HG03460 (cell line): ENCODE data around the gene NTSR1.

Experiments
- ATAC-seq: cut with Tn5 transposase; IDR thresholded peaks from one replicate; pipeline ENCODE4 v1.9.1; 2021; ENCODE audit not compliant: unreplicated experiment

Gene NTSR1

DNA sequence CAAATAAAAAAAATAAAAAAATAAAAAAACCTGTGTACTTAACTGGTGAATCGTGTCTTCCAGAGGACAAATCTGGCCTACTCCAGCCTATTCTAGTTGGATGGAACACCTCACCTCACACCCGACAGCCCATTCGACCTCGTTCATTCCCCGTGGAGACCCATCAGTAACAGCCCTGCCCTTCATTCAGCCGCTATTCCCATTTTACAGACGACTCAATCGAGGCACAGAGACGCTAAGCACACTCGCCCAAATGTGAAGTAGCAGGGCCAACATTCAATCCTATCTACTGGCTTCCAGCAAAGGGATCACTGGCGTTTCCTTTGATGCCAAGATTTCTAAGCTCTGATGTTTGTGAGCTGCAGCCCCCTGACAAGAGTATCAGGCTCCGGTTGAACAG is 1.8 kb upstream of the NTSR1 start:
- ATAC-seq, result no peak

DNA sequence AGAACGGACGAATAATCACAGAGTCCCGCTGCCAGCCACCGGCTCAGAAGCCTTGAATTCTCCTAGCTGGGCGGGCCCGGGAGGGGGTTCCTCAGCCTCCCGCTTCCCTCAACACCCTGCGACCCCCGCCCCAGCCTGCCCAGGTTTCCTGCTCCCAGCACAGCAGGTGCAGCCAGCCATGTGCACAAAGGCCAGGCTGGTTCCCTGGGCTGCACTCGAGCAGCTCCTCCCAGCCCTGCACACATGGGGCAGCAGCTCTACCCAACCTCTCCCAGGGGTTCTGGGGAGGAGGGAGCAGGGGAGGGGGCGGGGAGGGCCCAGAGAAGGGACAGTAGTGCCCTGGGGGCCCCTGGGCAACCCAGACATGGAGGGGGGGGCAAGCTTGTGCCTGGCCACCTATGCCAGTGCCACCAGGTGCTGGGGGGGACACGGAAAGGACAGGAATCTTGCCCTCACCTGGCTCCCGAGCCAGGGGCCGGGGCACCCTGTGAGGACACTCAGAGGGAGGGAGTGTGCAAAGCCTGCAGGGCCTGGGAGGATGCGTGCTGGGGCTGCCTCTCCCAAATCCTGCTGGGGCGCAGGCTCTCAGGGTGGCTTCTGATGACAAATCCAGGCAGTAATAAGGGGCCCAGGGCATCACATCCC is 1.2 kb upstream of the NTSR1 start:
- no peak for ATAC-seq

DNA sequence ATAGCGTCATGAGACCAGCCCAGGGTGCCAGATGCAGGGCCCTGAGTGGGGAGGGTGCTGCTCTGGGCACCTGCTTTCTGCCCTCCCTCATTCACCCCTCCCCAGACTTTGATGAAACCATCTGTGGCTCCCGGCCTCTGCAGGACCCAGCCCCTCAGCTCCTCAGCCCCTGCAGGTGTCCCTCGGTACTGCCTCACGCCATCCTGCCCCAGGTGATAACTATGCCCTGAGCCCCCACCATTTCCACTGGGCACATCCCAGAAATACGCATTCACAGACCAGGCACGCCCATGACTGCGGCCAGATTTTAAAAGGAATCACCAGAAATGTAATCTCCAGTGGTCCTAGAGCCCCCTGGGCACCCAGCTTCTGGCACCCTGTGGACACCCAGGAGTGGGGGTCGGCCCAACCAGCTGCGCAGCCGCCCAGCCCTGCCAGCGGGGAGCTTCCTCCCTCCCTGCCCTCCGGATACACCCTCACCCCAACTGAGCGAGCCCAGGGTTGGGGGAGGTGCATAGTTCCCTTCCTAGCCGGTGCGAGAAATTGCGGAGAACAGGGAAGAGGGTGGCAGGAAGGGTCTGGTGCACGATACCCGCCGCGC is 615 bp upstream of the NTSR1 start:
- no peak for ATAC-seq

DNA sequence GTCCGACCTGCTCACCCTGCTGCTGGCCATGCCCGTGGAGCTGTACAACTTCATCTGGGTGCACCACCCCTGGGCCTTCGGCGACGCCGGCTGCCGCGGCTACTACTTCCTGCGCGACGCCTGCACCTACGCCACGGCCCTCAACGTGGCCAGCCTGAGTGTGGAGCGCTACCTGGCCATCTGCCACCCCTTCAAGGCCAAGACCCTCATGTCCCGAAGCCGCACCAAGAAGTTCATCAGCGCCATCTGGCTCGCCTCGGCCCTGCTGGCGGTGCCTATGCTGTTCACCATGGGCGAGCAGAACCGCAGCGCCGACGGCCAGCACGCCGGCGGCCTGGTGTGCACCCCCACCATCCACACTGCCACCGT is 885 bp downstream of the NTSR1 start:
- no peak for ATAC-seq

DNA sequence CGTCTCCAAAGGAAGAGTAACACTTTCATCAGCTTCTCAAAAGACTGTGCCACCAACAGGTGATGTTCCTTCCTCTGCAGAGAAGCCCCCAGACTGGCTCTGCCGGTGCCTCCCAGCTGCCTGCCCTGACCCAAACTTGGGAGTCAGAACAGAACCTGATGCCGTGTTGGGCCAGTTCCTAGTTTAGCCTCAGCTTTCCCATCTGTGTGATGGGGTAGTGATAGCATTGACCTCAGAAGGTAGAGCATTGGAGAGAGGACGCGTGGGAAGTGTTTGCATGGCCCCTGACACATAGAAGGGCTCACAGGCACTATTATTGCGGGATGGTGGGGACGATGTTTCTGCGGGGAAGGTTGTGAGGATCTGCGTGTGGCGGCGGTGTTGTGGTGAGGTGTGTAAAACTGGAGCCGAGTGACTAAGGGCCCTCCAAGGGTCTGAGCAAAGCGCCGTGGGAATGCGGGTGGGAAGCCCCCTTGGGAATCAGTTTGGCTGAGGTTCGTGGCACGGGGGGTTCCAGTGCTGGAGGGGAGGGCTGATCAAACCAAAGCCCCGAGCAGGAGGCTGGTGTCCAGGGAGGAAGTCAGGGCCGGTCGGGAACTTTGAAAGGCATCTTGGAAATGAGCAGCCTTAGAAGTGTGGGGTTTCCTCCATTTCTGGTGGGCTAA is 1.7 kb downstream of the NTSR1 start:
- no peak for ATAC-seq

DNA sequence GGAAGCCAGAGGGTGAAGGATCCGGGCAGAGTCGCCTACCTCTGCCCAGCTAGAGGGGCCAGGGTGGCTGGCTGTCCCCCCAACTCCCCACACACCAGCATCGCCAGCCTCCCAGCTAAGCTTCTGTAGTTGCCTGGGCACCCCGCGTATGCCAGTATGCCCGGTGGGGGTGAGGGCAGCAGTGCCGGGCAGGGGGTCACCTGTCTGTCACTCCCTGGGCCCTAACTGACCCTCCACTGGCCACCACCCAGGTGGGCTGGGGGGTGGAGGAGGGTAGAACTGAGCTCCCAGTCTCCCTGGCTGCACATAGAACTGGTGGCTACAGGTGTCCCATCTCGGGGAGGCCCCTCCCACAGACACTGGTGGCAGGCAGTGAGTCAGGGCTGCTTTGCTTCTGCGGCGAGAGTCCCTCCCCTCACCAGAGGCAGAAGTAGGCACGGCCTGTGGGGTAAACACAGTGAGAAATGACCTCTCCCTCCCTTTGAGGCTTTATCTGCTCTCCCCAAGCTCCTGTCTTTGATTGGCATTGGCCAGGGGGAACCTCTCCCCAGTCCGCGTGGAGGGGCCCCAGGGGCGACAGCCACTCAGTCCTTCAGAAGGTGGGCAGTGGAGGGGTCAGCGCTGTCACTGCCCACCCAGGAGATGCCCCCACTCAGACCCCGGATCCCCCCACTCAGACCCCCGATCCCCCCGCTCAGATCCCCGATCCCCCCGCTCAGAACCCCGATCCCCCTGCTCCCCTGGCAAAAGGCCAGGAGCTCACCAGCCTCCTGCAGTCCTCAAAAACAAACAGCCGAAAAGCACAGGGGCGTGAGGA is 2.5 kb downstream of the NTSR1 start:
- no peak for ATAC-seq

DNA sequence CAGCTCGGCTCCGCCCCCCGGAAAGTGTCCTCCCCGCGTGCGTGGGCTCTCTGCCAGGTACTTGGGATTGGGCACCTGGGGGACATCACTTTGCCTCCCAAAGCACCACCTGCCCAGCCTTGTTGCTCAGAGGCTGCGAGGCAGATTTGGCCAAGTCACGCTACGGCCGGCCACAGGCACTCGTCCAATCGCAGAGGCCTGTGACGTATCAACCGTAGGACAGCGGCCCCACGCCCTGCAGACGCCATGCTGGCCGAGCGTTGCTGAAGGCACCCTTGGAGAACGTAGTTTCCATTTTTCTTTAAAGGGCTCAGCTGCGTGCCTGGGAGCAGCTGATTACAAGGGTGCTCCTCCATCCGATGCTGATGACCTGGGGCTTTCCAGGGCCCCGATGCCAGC is 3.1 kb downstream of the NTSR1 start:
- no peak for ATAC-seq

DNA sequence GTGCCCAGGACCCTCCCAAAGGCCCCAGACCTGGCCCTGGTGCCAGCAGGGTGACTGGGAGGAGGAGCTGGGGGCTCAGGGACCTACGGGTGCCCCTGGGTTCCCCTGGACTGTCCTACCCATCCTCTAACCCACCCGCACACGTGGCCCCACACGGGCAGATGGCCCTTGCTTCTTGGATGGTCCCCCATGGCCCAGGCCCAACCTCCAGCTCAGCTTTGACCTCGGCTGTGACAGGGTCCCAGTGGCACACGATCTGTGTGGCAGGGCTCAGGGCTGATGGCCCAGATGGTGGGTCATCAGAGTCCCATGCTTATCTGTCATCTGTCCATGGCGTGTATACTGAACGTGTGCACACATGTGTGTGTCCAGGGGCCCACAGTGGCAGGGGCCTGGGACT is 4.0 kb downstream of the NTSR1 start:
- ATAC-seq, result no peak

DNA sequence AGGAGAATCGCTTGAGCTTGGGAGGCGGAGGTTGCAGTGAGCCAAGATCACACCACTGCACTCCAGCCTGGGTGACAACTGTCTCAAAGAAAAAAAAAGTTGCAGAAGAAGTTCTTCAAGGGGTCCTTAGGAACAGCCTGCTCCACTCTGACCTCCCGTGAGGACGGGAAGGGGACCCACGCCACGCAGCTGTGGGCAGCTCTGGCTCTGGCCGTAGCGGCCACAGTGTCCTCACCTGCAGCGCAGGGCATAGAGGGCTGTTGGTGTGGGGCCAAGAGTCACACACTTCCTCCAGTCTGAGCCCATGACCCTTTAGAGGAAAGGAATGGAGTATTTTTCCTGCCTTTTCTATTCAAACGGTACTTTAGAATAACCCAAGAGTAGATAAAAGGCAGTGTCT is 5.4 kb downstream of the NTSR1 start:
- no peak for ATAC-seq

DNA sequence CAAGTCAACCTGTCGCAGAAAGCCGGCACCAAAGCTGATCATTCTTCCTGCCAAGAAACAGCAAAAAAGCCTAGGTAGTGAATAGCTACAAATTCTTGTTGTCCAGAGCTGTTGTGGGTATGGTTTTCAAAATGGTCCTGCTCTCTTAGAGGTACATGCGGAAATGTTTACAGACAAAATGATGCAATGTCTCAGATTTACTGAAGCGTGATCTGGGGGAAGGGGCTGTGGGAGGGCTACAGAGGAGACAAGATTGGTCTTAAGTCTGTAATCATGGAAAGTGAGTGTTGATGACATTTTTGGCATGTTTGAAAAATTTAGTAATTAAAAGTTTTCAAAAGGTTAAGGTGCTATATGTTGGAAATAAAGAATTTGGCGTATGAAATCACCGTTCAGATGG is 6.2 kb downstream of the NTSR1 start:
- no peak for ATAC-seq

DNA sequence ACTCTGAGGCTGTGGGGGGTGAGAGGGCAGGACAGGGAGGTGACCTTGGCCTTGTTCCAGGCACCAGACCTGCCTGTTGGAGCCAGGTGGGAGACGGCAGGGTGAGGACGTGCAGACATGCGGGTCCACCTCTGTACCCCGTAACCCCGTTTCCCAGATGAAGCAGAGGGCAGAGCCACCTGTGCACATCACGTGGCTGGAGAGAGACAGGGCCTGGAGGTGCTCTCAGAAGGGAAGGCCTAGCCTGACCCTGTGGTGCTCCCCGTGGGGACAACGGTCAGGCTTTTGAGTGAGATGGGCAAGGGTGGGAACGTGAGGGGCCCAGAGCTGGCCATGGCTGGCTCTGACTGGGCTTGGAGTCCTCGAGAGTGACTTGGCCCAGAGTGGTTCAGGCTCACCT is 6.6 kb downstream of the NTSR1 start:
- no peak for ATAC-seq

DNA sequence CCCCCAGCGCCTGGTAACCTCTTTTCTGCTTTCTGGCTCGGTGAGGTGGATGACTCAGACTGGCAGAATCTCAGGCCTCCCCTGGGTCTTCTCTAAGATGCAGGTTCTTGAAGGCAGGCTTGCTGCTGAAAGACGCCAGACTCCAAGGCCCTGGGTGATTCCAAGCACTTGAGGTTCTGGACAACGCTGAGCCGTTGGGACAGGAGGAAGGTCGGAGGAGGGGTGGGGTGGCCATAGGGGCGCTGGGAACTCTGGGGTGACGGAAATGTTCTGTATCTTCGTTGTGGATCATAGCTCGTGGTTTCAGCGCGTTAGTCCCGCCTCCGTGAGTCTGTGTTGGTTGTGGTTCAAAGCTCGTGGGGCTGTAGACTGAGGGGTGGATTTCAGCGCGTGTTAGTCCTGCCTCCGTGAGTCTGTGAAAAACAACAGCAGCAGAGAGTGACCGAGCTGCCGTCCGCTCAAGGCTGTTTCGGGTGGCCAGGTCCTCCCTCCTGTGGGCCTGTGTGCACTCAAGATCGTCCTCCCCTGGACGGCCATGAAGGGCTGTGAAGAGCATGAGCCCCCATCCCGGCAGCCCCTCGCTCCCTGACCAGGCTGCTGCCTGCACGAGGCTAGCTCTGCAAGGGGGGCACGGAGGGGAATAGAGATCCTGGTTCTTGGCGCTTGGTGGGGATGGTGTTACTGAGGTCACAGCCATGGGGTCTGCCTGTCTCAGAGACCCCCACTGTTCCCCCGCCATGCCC is 7.7 kb downstream of the NTSR1 start:
- no peak for ATAC-seq

DNA sequence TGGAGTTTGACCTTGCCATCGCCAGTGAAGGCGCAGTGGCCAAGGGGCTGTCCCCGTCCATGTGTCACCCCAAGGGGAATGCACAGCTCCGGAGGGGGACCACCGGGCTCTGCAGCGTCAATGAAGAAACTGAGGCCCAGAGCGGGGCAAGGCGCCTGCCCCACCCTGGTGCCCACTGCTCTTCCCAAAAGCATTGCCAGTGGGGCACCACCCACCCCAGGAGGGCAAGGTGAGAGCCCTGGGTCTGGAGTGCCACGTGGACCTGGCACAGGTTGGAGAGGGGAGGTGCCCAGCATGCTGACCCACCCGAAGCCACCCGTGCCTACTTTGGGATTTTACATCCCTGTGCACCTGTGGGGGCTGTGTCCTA is 8.3 kb downstream of the NTSR1 start:
- no peak for ATAC-seq

DNA sequence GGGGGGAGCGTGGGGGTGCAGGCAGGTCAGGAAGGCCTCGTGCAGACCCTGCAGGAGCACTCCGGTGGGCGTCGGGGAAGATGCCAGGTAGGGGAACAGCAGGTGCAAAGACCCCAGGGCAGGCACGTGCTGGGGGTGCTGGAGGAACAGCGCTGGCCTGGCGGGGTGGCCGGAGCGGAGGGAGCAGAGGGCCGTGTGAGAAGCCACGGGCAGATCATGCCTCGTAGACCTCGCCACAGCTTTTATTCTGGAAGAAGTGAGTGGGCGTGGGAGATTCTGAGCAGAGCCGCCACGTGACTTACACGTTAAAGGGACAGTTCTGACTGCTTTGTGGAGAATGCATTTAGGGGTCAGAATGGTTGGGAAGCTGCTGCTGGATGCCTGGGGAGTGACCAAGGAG is 9.3 kb downstream of the NTSR1 start:
- ATAC-seq, result no peak

DNA sequence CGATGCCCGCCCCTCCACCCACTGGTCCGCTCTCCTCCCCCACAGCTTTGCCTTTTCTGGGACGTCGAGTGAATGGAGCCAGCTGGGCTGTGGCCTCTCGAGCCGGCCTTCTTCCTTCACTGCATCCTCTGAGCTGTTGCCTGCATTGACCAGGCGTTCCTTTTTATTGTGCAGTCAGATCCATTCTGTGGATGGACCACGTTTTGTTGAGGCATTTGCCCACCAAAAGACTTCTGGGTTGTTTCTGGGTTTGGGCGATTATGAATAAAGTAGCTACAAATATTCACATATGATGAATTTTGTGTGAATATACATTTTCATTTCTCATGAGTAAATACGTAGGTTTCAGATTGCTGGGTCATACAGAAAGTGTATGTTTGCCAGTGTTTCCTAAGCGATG is 9.9 kb downstream of the NTSR1 start:
- no peak for ATAC-seq

DNA sequence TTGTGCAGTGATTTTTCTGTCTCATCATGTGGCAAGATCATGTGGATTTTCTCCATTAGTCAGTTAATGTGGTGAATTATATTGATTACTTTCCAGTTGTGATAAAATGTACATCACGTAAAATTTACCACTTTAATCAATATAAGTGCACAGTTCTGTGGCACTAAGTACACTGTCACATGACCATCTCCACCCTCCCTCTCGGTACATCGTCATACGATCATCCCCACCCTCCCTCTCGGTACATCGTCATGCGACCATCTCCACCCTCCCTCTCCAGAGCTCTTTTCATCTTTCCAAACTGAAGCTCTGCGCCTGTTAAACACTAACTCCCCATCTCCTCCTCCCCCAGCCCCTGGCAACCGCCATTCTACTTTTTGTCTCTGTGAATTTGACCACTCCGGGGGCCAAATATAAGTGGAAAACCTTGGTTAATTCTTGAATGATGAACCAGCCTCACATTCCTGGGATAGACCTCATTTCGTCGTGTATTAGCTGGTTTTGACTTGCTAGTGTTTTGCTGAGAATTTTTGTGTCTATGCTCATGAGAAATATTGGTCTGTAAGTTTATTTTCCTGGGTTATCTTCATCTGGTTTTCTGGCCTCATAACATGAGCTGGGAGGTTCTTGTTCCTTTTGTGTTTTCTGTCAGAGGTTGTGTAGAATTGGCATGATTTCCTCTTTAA is 10.8 kb downstream of the NTSR1 start:
- ATAC-seq, result no peak

DNA sequence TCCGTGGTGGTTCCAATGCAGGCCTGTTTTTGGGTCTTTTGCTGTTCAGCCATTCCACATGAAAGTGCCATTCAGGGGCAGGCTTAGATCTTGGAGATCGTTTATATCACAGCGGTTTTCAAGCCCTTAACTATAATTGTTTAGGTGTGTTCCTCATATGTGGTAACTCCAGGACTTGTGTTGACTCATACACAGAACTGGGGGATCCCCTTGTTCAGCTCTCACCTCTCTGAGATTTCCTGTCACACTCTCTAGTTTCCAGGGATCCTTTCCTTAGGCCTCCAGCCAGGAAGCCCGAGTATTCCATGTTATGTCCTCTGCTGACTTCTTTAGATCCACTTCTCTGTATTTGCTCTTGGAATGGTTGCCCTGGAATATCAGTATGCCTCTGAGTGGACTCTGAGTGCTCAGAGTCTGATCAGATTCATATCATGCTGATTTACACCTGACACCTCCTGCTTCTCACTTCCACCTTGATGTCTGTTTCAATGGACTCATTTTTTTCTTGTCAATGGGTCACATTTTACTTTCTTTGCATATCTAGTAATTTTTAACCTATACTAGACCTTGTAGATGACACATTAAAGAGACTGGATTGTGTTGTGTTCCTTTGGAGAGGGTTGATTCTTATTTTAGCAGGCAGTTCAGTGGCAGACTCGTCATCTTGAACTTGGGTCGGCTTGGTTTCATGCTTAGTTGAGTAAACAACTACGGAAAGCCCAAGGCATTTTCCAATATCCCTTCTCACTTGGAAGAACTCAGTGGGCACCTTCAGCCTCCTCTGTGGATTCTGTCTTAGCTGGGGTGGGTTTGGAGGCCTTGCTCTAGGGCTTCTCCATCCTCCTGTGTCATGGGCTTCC is 13.1 kb downstream of the NTSR1 start:
- ATAC-seq, result no peak

DNA sequence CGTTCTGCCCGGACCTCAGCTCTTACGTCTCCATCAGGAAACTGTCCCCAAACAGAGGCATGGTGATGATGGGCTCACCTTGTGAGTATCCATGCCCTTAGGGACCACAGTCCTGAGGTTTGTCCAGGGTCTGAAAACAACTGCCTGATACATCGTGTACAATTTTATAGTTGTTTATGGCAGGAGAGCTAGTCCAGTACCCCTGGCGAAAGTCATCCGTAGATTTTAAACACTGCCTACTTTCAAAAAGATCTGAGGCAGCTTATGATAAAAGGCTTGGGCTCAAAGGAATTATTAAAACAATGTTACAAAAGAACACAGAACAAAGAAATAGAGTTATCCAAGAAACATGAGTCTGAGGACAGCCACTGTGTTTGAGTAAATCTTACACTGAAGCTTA is 14.0 kb downstream of the NTSR1 start:
- ATAC-seq, result no peak

DNA sequence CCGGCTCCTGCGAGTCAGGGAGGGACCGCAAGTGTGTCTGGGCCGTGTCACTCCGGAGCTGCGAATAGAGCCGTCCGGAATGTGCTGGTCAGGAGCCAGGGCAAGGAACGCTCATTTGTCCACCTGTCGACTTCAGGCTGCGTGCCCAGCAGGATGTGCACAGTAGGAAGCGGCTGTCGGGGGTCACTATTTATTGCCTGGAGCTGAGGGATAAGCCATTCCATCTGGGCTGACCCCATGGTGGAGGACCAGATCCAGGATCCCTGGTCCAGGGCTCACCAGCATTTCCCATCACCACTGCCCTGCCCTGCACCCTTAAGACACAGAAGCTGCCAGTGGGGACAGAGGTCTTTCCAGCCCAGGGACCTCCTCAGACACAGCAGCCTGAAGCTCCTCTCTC is 14.7 kb downstream of the NTSR1 start:
- ATAC-seq, result no peak
